Stimulated activated CD8-positive, alpha-beta memory T cell treated with anti-CD3 and anti-CD28 coated beads, Interleukin-15, amount 100 ng/mL, for 1 hour (primary cell): ENCODE measurements around the gene PLCD1.
A peak's percentile ranks its signal among the peaks of the same experiment; 100 is the strongest.

ENCODE experiments used
- DNase-seq: peaks from one replicate; pipeline ENCODE4 v3.0.0-alpha.2; 2020; ENCODE audit warnings: low read depth

PLCD1 gene

GRCh38 chr3:38016847-38017444 lies 12.5 kb downstream of the PLCD1 start:
- no peak for DNase-seq

DNA sequence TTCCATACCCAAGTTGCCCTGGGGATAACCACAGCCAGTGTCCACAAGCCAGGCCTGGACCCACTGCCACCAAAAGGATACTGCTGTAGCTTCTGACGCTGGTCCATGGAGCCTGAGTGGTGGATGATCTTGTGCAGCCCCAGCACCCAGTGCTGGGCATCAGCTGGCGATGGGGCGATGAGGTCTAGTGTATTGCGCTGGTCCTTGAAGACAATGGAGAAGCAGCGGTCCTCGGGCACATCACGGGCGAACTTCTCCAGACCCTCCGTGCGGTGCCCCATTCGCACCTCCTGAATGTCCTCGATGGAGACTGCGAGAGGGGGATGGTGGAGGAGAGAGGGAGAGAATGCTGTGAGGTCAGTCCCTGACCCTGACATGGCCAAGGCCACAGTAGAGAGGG lies 13.0 kb downstream of the PLCD1 start:
- no peak for DNase-seq

- DNase-seq = no peak
Observed at GRCh38 chr3:38015984-38016383, 13.5 kb downstream of the PLCD1 start.

GRCh38 chr3:38015485-38015884 lies 14.0 kb downstream of the PLCD1 start:
- no peak for DNase-seq

GRCh38 chr3:38011111-38011510 lies 18.3 kb downstream of the PLCD1 start:
- DNase-seq = no peak

- DNase-seq = no peak
Observed at GRCh38 chr3:38009807-38010591, 19.4 kb downstream of the PLCD1 start.

DNA sequence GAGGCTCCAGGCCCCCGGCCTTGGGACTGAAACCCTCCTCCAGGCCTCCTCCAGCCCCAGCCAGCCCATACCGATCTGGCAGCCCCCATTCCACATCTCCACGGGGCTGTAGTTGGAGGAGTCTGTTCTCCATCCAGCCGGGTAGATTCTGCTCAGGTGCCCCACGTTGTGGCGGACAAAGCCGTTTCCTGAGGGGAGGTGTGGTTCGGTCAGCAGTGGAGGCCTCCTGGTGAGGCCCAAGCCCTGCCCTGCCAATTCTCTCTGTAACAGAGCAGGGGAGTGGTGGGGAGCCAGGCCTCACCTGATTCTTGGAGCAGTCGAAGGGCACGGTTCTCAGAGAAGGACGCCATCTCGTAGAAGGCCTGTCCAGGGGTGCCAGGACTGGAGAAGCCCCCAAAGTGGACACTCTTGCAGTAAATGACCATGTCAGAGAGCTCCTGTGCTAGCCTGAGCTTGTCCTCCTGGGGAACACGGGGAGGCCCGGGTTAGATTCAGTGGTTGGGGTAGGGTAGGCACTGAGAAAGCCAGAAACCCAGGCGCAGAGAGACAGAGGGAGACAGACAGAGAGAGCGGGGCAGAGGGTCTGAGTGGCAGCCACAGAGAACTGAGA lies 20.4 kb downstream of the PLCD1 start:
- no peak for DNase-seq

DNA sequence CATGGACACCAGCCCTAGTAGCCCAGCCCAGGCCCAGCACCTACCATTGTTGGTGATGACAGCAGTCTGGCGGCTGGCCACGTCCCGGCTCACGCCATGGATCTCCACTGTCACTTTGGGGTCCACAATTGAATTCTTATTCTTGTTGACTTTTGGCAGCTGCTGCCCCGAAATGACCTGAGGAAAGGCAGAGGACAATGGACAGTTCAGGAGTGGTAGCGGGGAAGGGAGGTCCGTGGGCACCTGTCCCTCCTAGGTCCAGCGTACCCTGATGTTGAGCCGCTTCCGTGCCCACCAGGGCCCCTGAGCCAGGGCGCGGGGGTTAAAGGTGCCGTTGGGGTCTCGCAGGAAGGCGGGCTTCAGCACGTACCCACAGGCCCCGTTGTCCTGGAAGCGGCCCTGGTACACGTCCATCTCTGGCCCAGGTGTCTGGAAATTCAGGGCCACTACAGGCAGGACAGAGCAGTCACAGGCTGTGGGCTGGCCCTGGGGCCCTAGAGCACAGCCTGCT lies 21.2 kb downstream of the PLCD1 start:
- DNase-seq = no peak

- DNase-seq = no peak
Observed at GRCh38 chr3:38007754-38008090, 21.7 kb downstream of the PLCD1 start.

- DNase-seq = no peak
Observed at GRCh38 chr3:38006445-38006995, 22.9 kb downstream of the PLCD1 start.

GRCh38 chr3:38006031-38006430 lies 23.4 kb downstream of the PLCD1 start:
- DNase-seq = no peak

DNA sequence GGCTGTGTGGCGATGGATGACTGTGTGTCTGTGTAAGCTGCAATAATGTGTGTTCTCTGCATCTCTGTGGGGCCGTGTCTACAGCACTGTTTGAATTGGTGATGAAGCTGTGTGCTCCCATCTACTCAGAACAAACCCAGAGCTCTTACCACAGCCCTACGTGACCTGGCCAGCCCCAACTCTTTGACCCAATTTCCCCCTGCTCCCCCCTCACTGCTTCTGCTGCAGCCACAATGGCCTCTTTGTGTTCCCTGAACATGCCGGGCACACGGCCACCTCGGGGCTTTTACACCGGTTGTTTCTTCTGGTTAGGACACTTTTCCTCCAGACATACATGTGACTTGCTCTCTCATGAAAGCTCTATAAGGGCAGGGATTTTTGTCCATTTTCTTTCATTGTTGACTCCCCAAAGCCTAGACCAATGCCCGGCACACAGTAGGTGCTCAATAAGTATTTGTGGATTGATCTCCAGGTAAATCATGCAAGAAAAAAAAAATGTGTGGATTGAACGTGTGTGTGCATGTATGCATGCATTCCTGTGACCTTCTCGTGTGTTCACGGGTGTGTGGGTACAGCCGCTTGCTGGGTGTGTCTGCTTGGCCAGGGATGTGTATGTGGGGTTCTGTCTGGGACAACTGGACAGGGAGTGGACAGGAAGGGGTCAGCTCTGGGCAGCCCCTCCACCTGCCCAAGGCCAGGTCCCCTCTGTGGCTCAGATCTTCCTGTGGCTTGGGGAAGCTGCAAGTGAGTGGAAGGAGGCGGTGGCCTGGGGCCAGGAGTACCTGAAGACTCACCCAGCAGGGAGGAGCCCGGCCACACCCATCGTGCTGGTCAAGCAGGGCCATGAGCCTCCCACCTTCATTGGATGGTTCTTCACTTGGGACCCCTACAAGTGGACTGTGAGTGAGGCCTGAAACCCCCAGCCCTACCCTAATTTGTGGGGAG lies 24.1 kb downstream of the PLCD1 start:
- no peak for DNase-seq

GRCh38 chr3:38004415-38005075 lies 24.9 kb downstream of the PLCD1 start:
- peak; percentile 49 for DNase-seq

DNA sequence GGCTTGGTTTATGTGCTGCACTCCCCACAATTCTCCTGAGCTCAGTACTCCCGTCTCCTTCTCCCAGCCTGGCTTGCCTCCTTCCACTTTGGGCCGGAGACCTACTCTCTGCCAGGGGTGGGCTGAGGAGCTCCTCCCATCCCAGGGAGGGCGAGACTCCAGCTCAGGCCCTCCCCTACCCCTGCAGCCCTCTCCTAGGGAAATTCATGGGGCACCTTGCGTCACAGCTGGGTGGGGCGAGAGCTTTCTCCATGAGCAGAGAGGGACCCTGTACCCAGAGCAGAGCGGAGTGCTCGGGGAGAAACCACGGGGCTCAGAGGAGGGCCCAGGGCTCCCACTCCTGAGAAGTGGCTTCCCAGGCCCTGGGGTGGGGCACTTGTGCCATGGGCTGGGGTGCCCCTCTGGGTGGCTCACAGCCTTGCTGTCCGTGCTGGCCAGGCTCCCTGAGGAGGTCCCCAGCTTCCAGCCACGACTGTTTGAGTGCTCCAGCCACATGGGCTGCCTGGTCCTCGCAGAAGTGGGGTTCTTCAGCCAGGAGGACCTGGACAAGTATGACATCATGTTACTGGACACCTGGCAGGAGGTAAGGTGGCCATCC lies 25.5 kb downstream of the PLCD1 start:
- DNase-seq = no peak

GRCh38 chr3:38003371-38003816 lies 26.0 kb downstream of the PLCD1 start:
- no peak for DNase-seq

GRCh38 chr3:38002940-38003339 lies 26.5 kb downstream of the PLCD1 start:
- no peak for DNase-seq

GRCh38 chr3:38002291-38002876 lies 27.1 kb downstream of the PLCD1 start:
- DNase-seq = no peak

GRCh38 chr3:38001456-38002081 lies 27.9 kb downstream of the PLCD1 start:
- DNase-seq = no peak

GRCh38 chr3:38000965-38001455 lies 28.4 kb downstream of the PLCD1 start:
- DNase-seq = no peak
